ENCODE measurements around the gene ZDHHC18. TPM values are rescaled to one million over a fixed set of nuclear protein-coding genes. Genes with fewer than 3 reads are reported as not detected.

Gene ZDHHC18
- total RNA-seq, 1 donor from 2014 or later, result 30.3 TPM

- CTCF ChIA-PET, result interaction anchor here (1.1 to 10.4 kb wide), 5 partner anchors 62 to 183 kb away, joined by 4 to 302 read pairs (median 7); no protein-coding TSS in a partner anchor
- peaks cover 50% of the 10 kb centered on the region for H3K4me1 Mint-ChIP-seq
- ATAC-seq (ENCODE audit: low read depth) (no peak), DNase-seq (no peak)
- POLR2A ChIA-PET, result interaction anchor here (0.5 to 8.7 kb wide), 15 partner anchors 9 to 1856 kb away, joined by 3 to 308 read pairs (median 4); partner anchors contain the start of genes ARID1A and RUNX3
- H3K9me3 Mint-ChIP-seq, result no peaks in the 10 kb centered on the region
- no peaks in the 10 kb centered on the region for H3K27me3 Mint-ChIP-seq
- peak overlapping the region; percentile 98 for H3K4me3 Mint-ChIP-seq
- TF ChIP-seq CTCF (IDR thresholded peaks at IDR 0.05), result no peak
- H3K36me3 Mint-ChIP-seq (ENCODE audit: low read depth), result peaks cover 37% of the 10 kb centered on the region
- H3K27ac Mint-ChIP-seq, result peak overlapping the region; percentile 100
- intact Hi-C loops (cut with micrococcal nuclease), result no loop called here
These were observed 40.7 kb upstream of the ZDHHC18 start for GRCh38 chr1:26785611-26786436.

GRCh38 chr1:26786437-26787380 lies 39.8 kb upstream of the ZDHHC18 start:
- H3K9me3 Mint-ChIP-seq, result no peaks in the 10 kb centered on the region
- no peak for DNase-seq
- POLR2A ChIA-PET, result interaction anchor here (0.5 to 8.7 kb wide), 26 partner anchors 10 to 1857 kb away, joined by 3 to 308 read pairs (median 4); partner anchors contain the start of genes ARID1A, GPN2, HMGN2 and RUNX3

GRCh38 chr1:26787381-26787705 lies 39.1 kb upstream of the ZDHHC18 start:
- H3K27ac Mint-ChIP-seq, result peak overlapping the region; percentile 100
- no peak for DNase-seq

More at GRCh38 chr1:26786437-26787380, 39.8 kb upstream of the ZDHHC18 start:
- Mint-ChIP-seq H3K36me3 (ENCODE audit: low read depth) (peaks cover 37% of the 10 kb centered on the region), H3K27me3 (no peaks in the 10 kb centered on the region), H3K27ac (peak overlapping the region; percentile 100), H3K4me3 (peak overlapping the region; percentile 98), H3K4me1 (peaks cover 51% of the 10 kb centered on the region)
- no peak for TF ChIP-seq CTCF (IDR thresholded peaks at IDR 0.05)
- ATAC-seq (ENCODE audit: low read depth), result peak; percentile 13
- CTCF ChIA-PET, result interaction anchor here (1.1 to 10.4 kb wide), 7 partner anchors 47 to 184 kb away, joined by 4 to 302 read pairs (median 8); no protein-coding TSS in a partner anchor
- intact Hi-C loops (cut with micrococcal nuclease), result loop anchor here (1.0 kb wide), 3 partner anchors 42 to 241 kb away; no protein-coding TSS in a partner anchor

More at GRCh38 chr1:26787381-26787705, 39.1 kb upstream of the ZDHHC18 start:
- no peaks in the 10 kb centered on the region for H3K9me3 Mint-ChIP-seq
- ChIA-PET CTCF (interaction anchor here (1.7 to 10.4 kb wide), 7 partner anchors 34 to 249 kb away, joined by 7 to 302 read pairs (median 15); no protein-coding TSS in a partner anchor), POLR2A (interaction anchor here (0.6 to 8.7 kb wide), 27 partner anchors 10 to 1857 kb away, joined by 3 to 308 read pairs (median 5); partner anchors contain the start of genes ARID1A, GPATCH3, GPN2 and HMGN2)
- no peak for TF ChIP-seq CTCF (IDR thresholded peaks at IDR 0.05)
- H3K4me1 Mint-ChIP-seq, result peaks cover 51% of the 10 kb centered on the region
- H3K27me3 Mint-ChIP-seq, result no peaks in the 10 kb centered on the region
- H3K36me3 Mint-ChIP-seq (ENCODE audit: low read depth), result peaks cover 35% of the 10 kb centered on the region
- H3K4me3 Mint-ChIP-seq, result peak overlapping the region; percentile 98
- intact Hi-C loops (cut with micrococcal nuclease), result loop anchor here (1.0 kb wide), 3 partner anchors 43 to 242 kb away; no protein-coding TSS in a partner anchor
- peak; percentile 60 for ATAC-seq (ENCODE audit: low read depth)
